Activated T-cell treated with anti-CD3 and anti-CD28 coated beads, Interleukin-2, amount 50 U/mL, for 1 hour (primary cell): ENCODE results near the gene TSFM.
A peak's percentile ranks its signal among the peaks of the same experiment; 100 is the strongest.

Source experiments
- DNase-seq: peaks from one replicate; pipeline ENCODE4 v3.0.0-alpha.2; 2020

TSFM gene

DNA sequence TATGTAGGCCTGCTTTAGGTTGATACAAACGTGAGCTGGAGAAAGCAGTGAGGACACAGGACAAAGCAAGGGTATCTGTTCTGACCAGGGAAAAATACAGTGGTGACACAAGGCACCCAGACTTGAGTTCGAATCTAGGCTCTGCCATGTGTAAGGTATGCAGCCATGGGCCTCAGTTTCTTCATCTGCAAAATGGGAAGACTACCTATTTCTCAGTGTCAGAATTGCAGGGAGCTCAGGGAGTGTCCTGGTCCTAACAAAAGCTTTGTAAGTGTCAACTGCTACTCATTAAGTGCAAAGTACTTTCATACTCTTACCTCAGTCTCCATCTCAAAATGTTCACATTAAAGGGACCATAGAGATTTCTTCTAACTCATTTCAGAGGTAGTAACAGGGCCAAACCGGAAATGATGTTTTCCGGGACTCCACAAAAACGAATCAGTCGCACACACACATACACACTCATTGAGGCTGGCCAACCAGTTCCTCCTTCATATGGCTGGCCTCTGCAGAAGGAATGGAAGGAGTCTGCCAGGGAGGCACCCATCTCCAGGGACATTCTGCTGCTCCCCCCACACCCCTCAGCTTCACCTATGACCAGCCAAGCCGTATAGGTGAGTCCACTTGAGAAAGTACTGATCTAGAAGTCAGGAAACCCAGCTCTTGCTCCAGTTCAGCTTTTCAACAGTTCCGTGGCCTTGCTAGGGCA, 56.2 kb downstream of the TSFM start:
- DNase-seq: no peak

DNA sequence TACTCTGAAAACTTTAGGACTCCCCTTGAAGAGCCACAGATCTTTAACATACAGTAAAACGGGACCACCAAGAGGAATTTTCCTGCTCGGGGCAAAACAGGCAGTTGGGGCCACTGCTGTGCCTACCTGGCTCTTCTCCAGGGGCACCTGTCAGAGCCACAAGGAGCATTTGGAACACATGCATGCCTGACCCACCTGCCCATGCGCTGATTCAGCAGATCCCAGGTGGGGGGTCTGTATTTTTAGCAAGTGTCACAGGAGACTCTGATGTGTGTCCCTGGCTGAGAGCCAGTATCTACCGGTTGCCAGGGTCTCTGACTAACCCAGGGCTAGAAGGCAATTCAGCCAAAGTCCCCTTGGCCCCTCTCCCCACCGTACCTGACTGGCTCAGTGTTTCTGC, 57.4 kb downstream of the TSFM start:
- no peak for DNase-seq

DNA sequence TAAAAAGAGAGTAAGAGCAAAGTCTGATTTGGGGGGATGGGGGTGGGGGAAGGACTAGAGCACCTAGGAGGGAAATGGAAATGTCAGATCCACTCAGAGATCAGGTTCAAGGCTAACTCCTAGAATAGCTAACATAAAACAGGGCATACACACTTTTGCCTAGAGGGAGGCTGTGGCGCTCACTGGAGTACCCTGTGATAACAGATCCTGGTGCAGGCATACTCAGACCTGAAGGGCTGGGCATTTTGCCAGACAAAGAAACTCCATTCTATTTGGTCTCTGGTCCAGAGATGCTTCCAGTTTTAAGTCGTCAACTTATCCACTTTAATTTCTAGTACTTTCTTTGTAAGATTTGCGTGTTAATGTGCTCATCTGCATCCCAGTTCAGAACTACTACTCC, 58.1 kb downstream of the TSFM start:
- DNase-seq: no peak

DNA sequence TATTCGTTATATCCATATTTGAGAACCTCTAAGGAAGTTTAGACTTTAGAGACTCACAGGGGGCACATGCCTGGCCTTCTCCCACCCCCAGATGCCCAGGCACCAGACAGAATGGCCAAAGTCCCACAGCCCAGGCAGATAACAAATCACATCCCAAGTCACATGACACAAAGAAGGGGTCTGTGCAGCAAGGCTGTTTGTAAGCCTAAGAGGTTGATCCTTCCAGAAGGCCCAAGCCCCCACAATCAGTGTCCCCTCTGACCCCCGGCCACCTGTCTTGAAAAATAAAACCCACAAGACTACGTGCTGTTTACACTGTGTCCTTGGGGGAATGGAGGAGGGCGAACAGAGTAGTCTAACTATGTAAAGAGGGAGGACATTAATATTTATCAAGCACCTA, 58.9 kb downstream of the TSFM start:
- no peak for DNase-seq

DNA sequence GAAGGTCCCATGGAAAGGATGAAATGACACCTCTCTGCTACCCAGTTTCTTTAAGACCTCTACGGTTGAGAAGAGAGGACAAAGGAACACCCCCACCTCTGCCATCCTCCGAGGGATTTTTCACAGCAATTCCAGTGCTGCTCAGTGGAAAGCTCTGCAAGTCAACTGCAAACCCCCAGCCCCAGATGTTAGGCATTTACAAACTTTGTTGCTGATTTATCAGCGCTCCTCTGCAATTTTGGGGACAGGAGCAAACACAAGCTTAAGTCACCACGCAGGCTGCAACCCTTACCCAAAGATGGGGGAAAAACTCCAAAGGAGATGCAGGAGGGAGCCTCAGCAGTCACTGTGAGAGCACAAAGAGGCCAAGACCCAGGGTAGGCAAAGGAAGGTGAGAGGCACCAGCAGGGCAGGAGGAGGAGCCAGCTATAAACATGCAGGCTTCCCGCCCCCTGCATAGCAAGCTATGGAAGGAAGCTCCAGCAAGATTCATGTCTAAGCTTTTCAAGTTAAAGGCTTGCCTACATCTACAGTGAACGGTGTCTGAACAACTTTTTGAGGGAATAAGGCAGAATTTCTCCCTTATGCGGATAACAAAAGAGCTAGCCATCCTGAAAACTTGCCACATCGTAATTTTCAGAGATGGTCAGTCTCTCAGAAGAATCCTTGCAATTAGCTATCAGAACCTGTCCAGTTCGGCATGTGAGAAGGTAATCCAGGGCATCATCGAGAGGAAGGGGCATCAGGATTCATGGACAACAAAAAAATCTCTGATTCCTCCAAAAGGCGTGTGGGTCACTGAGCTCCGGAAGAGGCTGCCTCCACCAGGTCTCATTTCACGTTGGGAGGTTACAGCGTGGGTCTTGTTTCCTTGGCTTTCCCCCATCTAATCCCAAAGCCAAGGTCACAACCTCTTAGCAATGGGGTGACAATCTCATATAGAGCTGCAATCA, 60.0 kb downstream of the TSFM start:
- no peak for DNase-seq

DNA sequence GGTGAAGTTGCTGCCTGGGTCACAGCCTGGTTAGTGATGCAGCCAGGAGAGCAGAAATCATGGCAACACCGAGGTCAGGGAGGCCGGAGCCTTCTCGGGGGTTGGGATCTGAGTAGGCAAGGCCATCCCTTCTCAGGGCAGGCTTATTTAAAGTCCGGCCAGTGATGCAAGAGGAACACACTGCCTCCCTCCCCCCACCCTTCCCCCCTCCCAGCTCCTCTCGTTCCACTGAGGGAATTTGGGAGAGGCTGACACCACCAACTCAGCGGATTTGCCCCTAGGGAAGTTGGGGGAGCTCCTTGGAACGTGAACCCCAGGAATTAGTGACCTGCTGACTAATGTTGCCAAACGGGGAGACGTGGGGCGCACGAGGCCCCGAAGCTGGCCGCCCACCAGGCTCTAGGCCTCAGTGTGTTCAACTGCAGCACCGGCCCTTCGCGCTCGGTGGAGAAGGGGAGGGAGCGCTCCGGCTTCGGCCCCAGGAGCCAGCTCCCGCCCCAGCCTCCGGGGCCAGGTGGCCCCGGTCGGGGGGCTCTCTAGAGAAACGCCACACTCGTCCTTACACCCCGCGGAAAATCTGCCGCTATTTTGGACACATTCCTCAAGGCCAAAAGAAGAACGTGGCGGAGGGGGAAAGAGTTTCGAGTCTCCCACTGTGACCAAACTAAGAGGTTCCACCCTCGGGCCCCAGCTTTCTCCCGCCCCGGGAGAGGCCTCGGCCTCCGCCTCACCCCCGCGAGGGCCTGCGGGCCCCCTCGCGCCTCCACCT, 62.3 kb downstream of the TSFM start:
- peak; percentile 44 for DNase-seq

DNA sequence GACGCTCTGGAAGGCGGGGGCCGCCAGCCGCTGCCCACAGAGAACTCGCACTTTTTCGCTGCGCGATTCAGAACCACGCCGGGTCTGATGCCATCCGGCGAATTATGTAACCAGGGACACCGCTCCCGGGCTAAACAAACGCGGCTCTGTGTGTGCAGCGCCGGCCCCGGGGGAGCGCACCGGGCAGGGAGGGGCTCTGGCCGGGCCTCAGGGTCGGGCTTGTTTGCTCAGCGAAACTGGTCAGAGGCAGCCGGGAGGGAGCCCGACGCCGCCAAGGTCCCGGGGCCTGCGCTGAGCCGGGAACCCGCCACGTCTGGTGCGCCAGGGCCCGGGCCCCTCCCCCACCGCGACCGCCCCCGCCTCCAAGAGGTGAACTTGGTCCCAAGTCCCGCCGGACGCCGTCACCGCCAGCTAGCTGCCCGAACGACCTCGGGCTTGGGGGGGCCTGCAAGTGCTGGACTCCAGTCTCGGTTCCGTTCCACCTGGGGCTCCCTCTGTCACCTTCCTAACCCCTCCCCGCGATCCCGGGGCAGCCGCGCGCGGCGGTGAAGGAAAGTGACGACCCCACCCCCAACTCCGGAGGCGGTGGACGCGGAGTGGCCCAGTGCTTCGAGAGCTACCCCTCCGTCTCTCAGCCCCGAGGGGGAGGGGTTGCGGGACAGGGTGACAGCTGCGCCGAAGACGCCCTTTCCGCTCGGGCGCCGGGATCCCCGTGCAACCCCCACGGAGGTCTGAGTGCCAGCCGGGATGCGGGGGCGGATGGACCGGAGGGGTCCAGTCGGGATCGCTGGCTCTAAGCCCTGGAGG, 63.1 kb downstream of the TSFM start:
- peak; percentile 66 for DNase-seq

DNA sequence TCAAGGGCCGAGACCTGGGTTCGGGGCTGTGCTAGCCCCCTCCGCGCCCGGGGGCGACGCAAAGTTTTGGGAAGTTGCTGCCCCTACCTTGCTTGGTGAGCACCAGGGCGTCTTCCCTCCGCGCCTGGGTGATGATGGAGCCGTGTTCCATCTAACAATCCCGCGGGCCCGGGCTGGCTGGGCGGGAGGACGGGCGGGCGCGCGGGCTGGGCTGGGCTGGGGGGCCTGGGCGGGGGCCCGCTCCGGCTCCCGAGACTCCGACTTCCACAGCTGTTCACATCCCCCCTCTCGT, 63.6 kb downstream of the TSFM start:
- no peak for DNase-seq

DNA sequence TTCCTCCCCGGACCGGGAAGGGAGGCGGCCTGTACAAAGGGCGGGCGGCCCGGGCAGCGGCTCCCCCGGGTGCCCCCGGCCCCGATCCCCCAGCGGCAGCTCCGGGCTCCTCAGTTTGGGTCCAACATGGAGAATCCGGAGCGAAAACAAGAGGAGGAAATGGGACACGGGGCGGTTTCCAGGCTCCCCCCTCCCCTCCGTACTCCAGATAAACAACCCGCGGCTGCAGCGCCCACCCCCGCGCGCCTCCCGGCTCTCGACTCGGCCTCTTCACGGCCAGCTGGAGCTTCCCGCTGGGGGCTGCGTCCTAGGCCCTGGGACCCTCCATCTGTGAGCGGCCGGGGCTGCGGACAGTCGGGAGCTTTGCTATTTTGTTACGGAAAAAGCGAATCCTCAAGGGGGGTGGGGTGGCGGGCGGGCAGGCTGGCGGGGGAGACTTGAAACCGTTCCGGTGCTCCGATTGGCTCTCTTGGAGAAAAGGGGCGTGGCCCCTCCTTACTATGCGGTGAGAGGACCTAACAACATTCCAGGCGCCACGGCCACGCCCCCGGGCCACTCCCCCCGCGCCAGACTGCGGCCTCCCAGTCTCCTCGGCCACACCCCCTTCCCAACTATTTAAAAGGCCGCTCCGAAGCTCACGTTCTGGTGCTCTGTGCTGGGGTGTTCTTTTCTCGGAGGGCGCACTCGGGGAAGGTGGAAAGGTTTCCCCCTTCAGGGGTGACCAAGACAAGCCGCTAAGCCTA, 64.2 kb downstream of the TSFM start, which contains the start of gene CTDSP2:
TSS of gene CTDSP2 (minus strand) at position 153 of the 743 bp plus-strand sequence. CDS start 294 bp downstream, outside the sequence.
- DNase-seq: peak; percentile 90
